PFSK-1 (cell line): Measurements from ENCODE around the gene STK32B.

Experiments
- FOXP2 ChIP-seq: optimal IDR thresholded peaks from 2 replicates; pipeline ENCODE3; 2011; ENCODE audit warnings: borderline replicate concordance, control low read depth, inconsistent platforms; ENCODE audit not compliant: insufficient read depth; ENCODE audit errors: extremely low read length, extremely low read depth
- POLR2AphosphoS5 ChIP-seq: IDR thresholded peaks from 2 replicates; pipeline ENCODE4 v1.6.1; 2012; ENCODE audit warnings: low read depth, mild to moderate bottlenecking, control low read depth, low read length, moderate library complexity
- REST ChIP-seq, 2 experiments: IDR thresholded peaks; 2 replicates each; pipeline versions ENCODE4 v1.6.1 to v1.8.0; 2011 to 2012; ENCODE audit warnings: low read depth in 2 of 2, low read length in 2 of 2, control low read depth in 1 of 2, inconsistent platforms in 1 of 2, mild to moderate bottlenecking in 1 of 2, moderate library complexity in 1 of 2; ENCODE audit not compliant: insufficient read depth in 1 of 2
- SIN3A ChIP-seq: IDR thresholded peaks from 2 replicates; pipeline ENCODE4 v1.6.1; 2012; ENCODE audit warnings: mild to moderate bottlenecking, low read length, moderate library complexity, borderline replicate concordance; ENCODE audit not compliant: insufficient read depth
- TAF1 ChIP-seq: IDR thresholded peaks from 2 replicates; pipeline ENCODE4 v1.6.1; 2012; ENCODE audit warnings: low read length, control low read depth, borderline replicate concordance; ENCODE audit not compliant: insufficient read depth

STK32B gene

DNA sequence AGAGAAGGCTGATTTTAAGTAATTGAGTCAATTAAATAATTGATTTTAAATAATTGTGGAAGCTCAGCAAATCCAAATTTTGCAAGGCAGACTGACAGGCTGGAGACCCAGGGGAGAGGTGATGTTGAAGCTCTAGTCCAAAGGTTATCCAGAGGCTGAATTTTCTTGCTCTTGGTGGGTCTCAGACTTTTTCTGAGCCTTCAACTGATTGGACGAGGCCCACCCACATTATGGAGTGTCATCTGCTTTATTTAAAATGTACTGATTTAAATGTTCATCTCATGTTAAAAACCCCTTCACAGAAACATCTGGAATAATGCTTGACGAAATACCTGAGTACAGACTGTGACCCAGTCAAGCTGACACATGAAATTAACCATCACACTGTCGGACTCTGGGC lies 20.4 kb upstream of the STK32B start:
- no peak for TF ChIP-seq POLR2AphosphoS5
- no peak for TF ChIP-seq REST (IDR thresholded peaks at IDR 0.05; ENCODE audit: insufficient read depth in 1 of 2, low read depth in 2 of 2, low read length in 2 of 2)
- TF ChIP-seq FOXP2 = no peak
- no peak for TF ChIP-seq TAF1
- no peak for TF ChIP-seq SIN3A

DNA sequence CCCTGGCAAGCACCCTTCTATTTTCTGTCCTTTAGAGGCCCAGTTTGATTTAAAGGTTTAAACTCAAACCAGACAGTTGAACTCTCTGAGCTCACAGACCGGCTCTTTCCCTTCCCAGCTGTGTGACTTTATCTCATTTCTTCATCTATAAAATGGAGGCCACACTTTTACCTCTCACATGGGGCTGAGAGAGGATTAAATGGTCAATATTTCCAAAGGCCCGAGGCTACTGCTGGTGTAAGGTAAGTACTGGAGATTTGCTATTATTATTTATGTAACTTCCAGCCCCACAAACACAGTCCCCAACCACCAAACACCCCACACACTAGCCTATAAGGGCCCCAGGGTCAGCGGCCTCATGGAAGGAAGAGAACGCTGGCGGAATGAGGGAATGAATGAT lies 18.5 kb upstream of the STK32B start:
- TF ChIP-seq FOXP2 (no peak), SIN3A (no peak), POLR2AphosphoS5 (no peak), REST (IDR thresholded peaks at IDR 0.05; ENCODE audit: insufficient read depth in 1 of 2, low read depth in 2 of 2, low read length in 2 of 2) (no peak), TAF1 (no peak)

DNA sequence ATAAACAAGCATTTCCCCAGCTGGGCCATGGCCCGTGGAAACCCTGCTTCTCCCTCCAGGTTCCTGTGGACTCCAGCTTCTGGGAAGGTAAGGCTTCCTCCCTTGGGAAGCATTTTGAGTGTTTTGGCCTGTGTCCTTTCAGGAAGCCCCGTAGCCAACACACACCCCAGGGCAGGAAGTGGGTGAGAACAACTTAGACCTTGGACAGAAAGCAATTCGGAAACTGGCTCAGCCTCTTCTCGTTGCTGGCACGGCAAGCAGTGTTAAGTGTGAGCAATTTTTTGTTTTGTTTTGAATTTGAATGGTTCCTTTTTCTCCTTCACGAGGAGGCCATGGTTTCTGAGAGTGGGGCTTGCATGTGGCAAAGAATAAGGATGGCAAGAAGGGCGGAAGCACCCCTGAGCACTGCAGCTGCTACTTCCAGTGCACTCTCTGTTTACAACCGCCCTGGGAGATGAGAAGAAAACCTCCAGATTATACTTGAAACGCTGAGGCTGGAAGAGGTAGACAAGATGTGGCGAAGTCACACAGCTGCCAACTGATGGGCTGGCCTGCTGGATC lies 17.9 kb upstream of the STK32B start:
- TF ChIP-seq SIN3A (no peak), FOXP2 (no peak), POLR2AphosphoS5 (no peak), REST (IDR thresholded peaks at IDR 0.05; ENCODE audit: insufficient read depth in 1 of 2, low read depth in 2 of 2, low read length in 2 of 2) (peak in 1 of 2 experiments; percentile 53; a peak in 1 of 4 replicates), TAF1 (no peak)

- TF ChIP-seq REST (IDR thresholded peaks at IDR 0.05; ENCODE audit: insufficient read depth in 1 of 2, low read depth in 2 of 2, low read length in 2 of 2) = no peak
- TF ChIP-seq FOXP2 = no peak
- no peak for TF ChIP-seq POLR2AphosphoS5
- no peak for TF ChIP-seq SIN3A
- TF ChIP-seq TAF1 = no peak
These were observed 17.1 kb upstream of the STK32B start for GRCh38 chr4:5034206-5034605.
